Fibroblast of gingiva (primary cell): ENCODE measurements around the gene C1orf198.

ENCODE experiments used
- DNase-seq: peaks from one replicate; pipeline ENCODE4 v3.0.0-alpha.2; 2011; ENCODE audit warnings: low read depth

The C1orf198 gene

GRCh38 chr1:230892018-230892491 lies 23.7 kb upstream of the C1orf198 start:
- DNase-seq, result peak; percentile 29

- DNase-seq, result no peak
These were observed 23.1 kb upstream of the C1orf198 start for GRCh38 chr1:230891413-230891812.

DNA sequence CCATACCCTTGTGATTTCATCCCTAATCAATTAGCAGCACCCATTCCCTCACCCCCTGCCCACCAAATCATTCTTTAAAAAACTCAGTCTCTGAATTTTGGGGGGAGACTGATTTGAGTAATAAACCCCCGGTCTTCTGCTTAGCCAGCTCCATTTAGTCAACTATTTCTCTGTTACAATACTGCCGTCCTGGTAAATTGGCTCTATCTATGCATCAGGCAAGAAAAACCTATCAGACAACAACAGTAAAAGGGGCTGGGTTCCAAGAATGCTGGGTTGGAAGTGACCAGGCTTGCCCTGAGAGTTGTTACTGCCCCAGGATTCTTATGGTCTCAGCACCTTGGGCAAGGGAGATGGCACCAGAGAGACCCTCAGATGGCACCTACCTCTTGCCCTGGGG lies 16.3 kb upstream of the C1orf198 start:
- DNase-seq, result no peak

GRCh38 chr1:230883967-230884366 lies 15.6 kb upstream of the C1orf198 start:
- peak; percentile 17 for DNase-seq

GRCh38 chr1:230879778-230880177 lies 11.5 kb upstream of the C1orf198 start:
- no peak for DNase-seq

DNA sequence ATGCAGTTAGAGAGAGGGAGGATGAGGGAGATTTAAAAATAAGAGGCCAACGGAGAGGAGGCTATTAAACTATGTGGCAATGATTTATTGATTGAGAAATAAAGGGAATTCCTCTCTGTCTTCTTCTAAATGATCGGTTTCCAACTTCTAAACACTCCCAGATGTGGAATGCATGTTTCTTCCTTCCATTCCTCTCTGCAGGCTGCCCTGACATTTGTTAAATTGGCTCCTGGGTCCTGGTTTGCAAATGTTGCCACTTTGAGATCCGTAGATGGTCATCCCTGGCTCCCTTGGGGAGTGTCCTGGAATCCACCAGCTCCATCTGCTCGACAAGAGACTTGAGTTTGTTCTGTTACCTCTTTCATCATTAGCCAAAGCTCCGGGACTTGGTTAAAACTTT lies 10.3 kb upstream of the C1orf198 start:
- peak; percentile 99 for DNase-seq

DNA sequence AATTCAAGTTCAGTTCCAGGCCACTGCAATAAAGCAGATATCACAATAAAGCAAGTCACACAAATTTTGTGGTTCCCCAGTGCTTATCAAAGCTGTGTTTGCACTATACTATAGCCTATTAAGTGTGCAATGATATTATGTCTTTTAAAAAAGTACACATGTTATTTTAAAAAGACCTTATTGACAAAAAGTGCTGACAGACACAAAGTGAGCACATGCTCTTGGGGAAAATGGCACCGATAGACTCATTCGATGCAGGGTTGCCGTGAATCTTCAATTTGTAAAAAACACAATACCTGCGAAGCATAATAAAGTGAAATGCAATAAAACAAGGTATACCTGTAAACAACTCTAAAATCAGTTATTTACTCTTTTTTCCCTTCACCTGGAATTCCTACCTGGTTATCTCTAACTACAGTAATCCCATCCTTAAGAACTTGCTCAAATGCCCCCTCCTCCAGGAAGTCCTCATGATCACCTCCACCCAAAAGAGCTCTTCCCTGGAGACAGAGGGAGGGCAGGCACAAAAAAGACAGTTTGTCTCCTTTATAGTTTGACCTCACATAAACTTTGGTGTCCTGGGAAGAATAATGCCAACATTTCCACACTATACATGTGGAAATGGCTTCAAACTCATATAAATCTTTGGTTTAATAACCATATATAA lies 9.7 kb upstream of the C1orf198 start:
- no peak for DNase-seq

GRCh38 chr1:230877146-230877923 lies 9.0 kb upstream of the C1orf198 start:
- peak; percentile 98 for DNase-seq

DNA sequence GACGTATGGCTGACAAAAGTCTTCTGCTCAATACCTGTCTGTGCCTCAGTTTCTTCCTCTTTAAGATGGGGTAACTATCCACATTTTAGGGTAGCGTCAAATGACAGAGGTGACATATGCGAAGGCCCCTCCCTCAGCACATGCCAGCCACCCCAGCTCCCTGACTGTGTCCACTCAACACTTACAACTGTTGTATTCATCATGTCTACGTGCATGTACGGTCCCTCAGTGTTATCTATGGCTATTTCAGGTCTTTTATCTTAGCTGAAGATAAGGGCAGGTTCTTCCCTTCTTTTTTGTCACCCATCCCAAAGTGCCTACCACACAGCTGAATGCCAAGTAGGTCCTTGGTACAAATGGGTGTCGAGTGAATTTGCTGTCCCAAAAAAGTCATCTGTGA lies 8.3 kb upstream of the C1orf198 start:
- no peak for DNase-seq

DNA sequence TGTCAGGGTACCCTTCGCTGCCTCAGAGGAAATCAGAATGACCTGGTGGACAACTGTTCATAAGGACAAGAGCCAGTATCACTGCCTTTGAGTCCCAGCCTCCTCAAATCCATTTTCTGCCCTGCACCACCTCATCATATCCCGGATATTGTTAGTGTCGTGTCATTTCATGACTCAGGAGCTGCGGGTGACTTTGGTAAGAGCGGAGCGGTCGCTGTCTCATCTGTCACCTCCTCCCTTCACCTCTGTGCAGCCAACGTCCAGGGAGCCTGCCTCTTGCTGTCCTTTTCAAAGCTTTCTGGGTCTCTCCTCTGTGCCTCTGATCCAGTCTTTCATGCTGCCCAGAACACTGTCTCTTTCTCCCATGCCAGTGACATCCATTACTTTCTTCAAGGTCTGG lies 7.0 kb upstream of the C1orf198 start:
- DNase-seq, result no peak

GRCh38 chr1:230870916-230871315 lies 2.6 kb upstream of the C1orf198 start:
- DNase-seq, result no peak

- DNase-seq, result peak; percentile 39
These were observed 1.2 kb upstream of the C1orf198 start for GRCh38 chr1:230869500-230869899.

GRCh38 chr1:230868736-230869385 lies 540 bp upstream of the C1orf198 start:
- peak; percentile 25 for DNase-seq

DNA sequence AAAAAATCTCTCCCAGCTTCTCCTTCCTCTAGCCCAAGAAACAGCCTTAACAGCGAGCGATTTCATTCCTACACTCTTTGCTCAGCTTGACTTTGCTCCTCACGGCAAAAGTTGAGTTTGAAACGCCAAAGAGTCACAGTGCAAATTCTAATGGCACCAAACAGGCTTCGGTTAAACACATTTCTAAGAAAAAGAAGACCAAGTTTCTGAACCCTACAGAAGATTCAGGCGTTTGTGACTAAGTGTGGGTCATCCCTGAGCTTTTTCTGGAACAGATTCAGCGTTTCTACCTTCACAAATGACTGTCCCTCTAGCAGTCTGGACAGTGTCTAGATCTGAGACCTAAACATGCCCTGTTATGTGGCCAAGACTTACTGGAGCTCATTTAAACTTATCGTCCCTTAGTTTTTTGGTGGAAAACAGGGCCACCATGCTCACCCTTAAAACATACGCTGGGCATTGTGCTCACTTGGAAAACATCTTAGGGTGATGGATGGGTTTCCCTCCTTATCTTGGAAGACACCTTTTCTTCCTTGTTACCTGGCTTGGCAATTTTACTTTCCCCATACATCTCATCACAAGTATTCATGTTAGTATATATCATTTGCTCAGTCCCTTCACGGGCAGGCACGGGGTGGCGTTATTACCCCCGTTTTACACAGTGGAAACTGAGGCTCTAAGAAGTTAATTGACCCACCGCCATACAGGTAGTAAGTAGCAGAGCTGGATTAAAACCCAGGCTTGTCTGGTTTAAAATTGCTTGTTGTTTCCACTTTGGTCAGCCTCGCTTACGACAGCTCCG lies 1.0 kb downstream of the C1orf198 start:
- DNase-seq, result no peak

DNA sequence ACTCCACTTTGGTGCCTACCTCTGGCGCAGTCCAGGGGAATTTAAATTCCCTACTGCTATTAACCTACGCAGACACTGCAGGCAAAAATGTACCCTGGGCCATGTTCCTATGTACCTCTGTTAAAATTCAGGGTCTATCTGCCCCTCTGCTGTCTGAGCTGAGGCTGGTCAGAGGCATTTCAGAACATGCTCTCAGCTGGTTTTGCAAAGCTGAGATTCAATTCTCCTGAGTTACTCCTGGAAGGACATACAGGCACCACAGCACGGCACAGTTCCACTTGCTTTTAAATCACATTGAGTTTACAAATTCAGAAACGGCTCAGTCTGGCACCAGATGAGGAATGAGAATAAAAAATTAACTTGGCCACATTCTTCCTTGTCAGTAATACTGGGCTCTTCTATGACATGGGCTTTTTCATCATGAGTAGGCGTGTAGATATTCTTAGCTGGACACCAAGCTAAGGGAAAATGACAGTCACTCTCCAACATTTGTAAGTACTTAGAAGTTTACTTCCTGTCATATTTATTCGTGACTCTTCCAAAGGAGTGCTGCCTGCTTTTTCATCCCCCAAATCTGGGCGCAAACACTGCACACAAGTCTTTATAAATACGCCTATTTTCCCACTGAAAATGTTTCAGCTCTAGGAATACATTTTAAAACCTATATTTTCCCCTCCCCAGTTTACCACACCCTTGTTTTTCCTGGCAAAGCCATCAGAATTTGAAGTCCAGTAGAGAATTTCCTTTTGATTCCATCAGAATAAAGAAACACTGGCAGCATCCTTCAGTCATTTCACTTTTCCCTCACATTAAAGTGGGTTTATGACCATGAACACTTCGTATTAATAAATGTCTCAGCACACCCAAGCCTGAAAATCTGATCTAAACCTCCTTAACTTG lies 1.9 kb downstream of the C1orf198 start:
- DNase-seq, result peak; percentile 77

DNA sequence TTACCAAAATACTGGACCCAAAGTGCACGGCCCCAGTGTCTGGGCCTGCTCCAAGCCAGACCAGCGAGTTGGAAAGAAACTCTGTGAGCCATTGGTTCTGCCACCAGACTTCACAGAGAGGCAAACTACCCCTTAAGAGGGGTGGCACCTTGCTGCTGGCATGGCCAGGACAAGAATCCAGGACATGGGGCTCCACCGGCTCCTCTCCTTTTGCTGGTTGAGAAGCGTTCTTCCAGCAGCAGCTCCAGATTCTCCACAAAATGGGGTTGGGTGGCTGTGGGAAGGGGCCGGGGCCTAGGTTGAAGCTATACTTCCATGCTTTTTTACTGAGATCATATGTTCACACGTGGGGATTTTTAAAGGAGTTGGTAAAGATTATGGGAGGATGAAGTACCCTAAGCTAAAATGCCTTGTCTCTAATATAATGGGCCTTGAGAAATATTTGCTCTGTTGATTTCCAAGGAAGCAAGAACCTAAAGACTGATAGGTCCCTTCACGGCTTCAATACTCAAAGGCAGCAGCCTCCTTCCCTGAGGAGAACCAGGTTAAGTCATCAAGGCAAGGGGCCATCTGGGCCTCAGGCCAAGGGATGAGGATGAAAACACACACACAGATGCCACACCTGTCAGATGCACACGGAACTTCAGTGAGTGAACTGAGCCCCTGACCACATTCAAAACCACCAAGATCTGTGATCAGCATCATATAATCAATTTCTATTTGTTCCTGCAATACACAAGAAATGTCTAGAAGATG lies 3.1 kb downstream of the C1orf198 start:
- DNase-seq, result no peak

DNA sequence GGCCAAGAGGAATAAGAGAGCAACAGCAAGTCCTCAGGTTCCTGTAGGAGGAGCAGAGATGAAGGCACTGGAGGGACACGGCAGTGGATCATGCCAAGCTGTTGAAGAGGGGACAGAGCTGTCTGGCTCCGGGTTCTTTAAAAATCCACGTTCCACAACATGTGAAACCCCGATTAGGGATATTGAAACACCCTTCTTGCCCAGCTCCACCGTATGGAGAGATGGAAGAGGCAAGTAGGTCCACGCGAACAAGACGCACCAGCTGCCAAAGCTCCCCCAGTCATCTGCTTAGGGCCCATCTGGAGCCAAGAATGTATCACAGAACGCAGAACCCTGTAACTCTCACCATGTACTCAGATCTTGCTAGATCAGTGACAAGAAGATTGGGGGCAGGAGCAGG lies 3.9 kb downstream of the C1orf198 start:
- DNase-seq, result no peak

- no peak for DNase-seq
These were observed 4.9 kb downstream of the C1orf198 start for GRCh38 chr1:230863449-230863848.

- DNase-seq, result peak; percentile 82
These were observed 6.2 kb downstream of the C1orf198 start for GRCh38 chr1:230861970-230862595.

- DNase-seq, result no peak
These were observed 6.8 kb downstream of the C1orf198 start for GRCh38 chr1:230861489-230861888.
